ENCODE measurements around the gene PSG4. TPM values are rescaled to one million over a fixed set of nuclear protein-coding genes. Genes with fewer than 3 reads are reported as not detected.
"Not testable (repeated sequence)": the region's sequence is repeated elsewhere in the genome, so short reads cannot be mapped to it uniquely, and the experiment has no call there.

Gene PSG4
- total RNA-seq (2014; rRNA removed; shearing (Covaris generic)), result 142 and 168 TPM in 2 replicates

DNA sequence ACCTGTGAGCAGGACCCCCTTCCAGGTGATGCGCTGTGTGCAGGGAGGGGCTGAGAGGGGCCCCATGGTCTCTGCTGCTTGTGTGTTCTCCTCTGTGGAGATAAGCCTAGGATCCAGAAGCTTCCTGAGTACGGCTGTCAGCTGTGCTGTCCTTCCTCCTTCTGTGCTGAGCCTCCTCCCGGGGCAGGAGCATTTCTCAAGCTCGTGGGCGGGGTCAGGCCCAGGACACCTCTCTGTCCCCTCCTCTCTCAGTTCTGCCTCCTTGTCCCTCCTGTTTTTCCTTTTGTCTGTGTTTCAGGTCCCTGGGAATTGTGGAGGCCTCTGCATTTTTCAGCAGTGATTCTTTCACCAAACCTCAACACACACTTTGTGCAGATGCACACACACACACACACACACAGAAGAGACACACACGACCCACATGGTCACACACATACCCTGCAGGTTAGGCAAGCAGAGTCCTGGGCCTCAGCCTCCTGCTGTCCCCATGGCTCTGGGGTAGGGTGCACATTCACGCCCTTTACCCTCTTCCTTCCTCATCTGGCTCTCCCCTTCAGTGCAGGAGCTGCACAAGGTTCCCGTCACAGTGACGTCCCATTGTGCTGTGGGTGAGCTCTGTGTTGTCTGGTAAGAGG is at the start of gene PSG4:
PSG4 (minus strand) TSS at position 168 of the 635 bp plus-strand sequence; CDS start at position 66, 102 bp downstream.
- in situ Hi-C loops (cut with HindIII; ENCODE audit: low sequenced_read_pairs); DNase-seq (ENCODE audit: low spot score): not testable (repeated sequence)

DNA sequence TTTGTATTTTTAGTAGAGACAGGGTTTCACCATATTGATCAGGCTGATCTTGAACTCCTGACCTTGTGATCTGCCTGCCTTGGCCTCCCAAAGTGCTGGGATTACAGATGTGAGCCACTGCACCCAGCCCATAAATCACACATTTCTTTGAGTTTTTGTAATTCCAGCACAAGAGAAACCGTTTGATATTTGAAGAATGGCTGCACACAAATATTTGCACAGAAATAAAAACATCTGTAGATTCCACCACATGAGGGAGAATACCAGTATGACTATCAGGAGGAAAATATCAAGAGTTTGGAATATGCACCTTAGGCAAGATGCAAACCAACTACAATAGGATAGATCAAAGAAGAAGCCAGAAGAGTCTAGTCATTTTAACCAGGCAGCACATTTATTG is 46.0 kb upstream of the PSG4 start:
- in situ Hi-C loops (cut with HindIII; ENCODE audit: low sequenced_read_pairs); DNase-seq (ENCODE audit: low spot score): not testable (repeated sequence)

DNA sequence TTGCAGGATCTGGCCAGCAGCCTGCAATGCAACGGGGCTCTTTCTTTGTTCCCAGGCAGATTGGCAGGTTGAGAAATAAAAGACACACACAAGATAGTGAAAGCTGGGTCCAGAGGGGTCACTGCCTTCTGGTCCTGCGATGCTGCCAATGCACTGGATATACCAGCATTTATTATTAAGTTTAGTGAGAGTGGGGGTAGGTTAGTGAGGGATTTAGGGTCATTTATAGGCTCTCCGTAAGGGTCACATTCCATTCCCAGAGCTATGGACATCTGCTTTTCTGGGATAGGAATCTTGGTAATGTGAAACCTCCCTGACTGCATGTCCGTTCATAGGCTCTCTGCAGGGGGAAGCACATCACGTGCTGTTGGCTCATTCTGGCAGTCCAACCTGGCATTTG is 44.9 kb upstream of the PSG4 start:
- in situ Hi-C loops (cut with HindIII; ENCODE audit: low sequenced_read_pairs), result not testable (repeated sequence)
- DNase-seq (ENCODE audit: low spot score), result peak; percentile 27

DNA sequence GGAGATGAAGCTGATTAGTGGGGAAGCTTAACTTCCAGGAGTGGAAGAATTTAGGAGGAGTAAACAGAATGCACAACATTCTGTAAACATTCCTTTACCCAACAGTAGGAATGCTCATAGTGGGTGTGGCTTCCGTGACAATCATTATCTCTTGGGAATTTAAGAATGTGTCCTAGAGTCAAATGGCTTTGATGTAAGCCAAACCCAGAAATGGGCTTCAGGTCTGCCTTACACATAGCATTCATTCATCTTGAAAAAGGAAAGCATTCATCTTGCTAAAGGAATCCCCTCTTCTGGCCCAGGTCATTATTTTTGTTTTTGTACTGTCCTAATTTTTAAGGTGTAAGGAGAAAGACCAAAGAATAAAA is 43.2 kb upstream of the PSG4 start:
- in situ Hi-C loops (cut with HindIII; ENCODE audit: low sequenced_read_pairs); DNase-seq (ENCODE audit: low spot score): not testable (repeated sequence)

DNA sequence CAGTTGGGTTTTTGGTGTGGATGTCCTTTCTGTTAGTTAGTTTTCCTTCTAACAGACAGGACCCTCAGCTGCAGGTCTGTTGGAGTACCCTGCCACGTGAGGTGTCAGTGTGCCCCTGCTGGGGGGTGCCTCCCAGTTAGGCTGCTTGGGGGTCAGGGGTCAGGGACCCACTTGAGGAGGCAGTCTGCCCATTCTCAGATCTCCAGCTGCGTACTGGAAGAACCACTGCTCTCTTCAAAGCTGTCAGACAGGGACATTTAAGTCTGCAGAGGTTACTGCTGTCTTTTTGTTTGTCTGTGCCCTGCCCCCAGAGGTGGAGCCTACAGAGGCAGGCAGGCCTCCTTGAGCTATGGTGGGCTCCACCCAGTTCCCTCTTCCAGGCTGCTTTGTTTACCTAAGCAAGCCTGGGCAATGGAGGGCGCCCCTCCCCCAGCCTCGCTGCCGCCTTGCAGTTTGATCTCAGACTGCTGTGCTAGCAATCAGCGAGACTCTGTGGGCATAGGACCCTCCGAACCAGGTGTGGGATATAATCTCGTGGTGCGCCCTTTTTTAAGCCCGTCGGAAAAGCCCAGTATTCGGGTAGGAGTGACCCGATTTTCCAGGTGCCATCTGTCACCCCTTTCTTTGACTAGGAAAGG is 41.9 kb upstream of the PSG4 start:
- DNase-seq (ENCODE audit: low spot score); in situ Hi-C loops (cut with HindIII; ENCODE audit: low sequenced_read_pairs): not testable (repeated sequence)

DNA sequence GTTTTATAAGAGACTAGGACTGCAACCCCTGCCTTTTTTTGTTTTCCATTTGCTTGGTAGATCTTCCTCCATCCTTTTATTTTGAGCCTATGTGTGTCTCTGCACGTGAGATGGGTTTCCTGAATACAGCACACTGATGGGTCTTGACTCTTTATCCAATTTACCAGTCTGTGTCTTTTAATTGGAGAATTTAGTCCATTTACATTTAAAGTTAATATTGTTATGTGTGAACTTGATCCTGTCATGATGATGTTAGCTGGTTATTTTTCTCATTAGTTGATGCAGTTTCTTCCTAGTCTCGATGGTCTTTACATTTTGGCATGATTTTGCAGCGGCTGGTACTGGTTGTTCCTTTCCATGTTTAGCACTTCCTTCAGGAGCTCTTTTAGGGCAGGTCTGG is 40.4 kb upstream of the PSG4 start:
- in situ Hi-C loops (cut with HindIII; ENCODE audit: low sequenced_read_pairs); DNase-seq (ENCODE audit: low spot score): not testable (repeated sequence)

DNA sequence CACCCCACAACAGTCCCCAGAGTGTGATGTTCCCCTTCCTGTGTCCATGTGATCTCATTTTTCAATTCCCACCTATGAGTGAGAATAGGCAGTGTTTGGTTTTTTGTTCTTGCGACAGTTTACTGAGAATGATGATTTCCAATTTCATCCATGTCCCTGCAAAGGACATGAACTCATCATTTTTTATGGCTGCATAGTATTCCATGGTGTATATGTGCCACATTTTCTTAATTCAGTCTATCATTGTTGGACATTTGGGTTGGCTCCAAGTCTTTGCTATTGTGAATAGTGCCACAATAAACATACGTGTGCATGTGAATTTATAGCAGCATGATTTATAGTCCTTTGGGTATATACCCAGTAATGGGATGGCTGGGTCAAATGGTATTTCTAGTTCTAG is 36.8 kb upstream of the PSG4 start:
- in situ Hi-C loops (cut with HindIII; ENCODE audit: low sequenced_read_pairs), result not testable (repeated sequence)

DNA sequence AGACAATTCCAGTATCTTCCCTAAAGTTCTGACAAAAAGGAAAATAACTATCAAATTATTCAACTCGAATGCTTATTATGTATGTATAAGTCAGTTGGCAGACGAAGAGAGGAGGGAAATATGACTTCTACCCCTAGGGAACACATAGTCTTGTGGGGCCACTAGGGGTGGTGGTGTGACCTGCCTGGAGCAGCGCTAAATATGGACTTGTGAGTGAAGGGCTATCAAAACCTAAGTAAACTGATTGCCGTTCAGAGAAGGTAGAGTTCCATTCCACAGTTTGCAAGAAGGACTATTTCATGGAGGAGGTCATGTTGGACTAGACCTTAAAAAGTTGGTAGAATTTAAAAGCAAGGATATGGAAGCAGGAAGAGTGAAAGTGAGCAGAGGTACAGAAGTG is 32.8 kb upstream of the PSG4 start:
- in situ Hi-C loops (cut with HindIII; ENCODE audit: low sequenced_read_pairs), result not testable (repeated sequence)

More for the DNA sequence above, 36.8 kb upstream of the PSG4 start:
- not testable (repeated sequence) for DNase-seq (ENCODE audit: low spot score)

DNA sequence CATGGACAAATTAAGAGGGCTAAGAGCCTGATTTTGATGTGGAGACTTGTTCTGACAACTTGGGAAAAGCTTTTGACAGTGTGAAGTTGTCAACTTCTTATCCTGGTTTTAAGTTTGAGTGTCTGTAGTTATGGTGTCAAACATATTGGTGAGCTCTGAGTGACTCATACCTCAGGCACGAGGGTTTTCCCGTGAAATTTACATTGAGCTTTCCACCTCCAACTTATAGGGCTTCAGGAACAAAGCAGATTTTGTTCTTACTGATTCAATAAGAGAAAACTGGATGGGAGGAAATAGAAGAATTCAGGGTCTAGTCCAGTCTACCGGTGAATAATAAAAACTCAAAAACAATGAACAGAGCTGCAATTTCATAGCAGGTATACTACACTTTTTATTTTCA is 30.2 kb upstream of the PSG4 start:
- DNase-seq (ENCODE audit: low spot score); in situ Hi-C loops (cut with HindIII; ENCODE audit: low sequenced_read_pairs): not testable (repeated sequence)

More for the DNA sequence above, 32.8 kb upstream of the PSG4 start:
- DNase-seq (ENCODE audit: low spot score), result not testable (repeated sequence)

DNA sequence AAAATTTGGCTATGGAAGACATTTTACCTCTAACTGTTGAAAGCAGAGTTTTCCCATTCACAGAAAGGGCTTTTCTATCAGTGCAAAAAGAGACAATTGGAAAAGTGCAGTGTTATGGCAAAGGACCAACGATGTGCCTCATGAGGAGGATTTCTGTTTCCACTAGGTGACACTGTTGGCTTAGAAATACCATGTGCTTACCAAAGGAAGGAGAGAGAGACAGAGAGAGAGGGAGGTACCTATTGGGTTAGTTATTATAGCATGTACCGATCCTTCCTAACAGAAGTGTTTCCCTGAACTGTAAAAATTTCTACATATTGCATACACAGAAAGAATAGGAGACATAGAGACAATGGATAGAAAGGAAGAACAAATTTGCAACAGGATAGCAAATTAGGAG is 23.9 kb upstream of the PSG4 start:
- DNase-seq (ENCODE audit: low spot score), result peak; percentile 47
- in situ Hi-C loops (cut with HindIII; ENCODE audit: low sequenced_read_pairs), result no loop called here

DNA sequence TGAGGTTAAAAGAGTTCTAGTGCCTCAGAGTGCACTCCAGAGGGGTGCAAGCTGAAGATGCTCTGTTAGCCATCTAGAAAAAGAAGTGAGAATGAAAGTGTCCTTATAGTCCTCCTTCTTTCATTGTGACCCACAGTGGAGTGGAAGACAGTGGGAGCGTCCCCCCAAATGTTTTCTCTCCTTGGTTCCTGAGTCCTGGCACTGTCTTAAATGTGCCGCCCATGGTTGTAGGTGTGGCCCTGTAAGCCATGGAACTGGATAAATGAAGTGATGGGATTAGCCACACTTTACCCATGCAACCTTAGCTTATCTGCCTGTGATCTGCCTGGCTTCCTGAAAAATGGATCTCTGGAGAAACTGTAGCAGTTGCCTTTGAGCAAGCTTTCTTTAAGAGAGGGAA is 23.3 kb upstream of the PSG4 start:
- in situ Hi-C loops (cut with HindIII; ENCODE audit: low sequenced_read_pairs); DNase-seq (ENCODE audit: low spot score): not testable (repeated sequence)

DNA sequence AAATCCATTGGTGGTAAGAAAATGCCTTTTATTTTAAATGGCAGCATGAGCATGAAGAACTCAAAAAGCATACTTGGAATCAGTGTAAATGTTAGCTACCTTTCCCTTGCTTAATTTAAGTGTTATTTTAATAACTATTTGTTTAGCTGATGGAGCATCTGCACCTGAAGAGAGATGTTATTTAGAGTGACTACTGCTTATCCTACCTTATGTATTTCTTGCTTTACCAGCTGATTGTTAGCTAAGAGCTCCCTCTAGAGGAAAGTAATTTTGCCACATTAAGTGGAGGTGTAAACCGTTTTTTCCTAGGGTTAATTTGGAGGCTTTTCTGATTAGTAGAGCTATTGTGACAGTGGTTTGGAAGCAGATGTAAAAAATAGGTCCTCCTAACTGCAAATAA is 21.5 kb upstream of the PSG4 start:
- DNase-seq (ENCODE audit: low spot score); in situ Hi-C loops (cut with HindIII; ENCODE audit: low sequenced_read_pairs): not testable (repeated sequence)

DNA sequence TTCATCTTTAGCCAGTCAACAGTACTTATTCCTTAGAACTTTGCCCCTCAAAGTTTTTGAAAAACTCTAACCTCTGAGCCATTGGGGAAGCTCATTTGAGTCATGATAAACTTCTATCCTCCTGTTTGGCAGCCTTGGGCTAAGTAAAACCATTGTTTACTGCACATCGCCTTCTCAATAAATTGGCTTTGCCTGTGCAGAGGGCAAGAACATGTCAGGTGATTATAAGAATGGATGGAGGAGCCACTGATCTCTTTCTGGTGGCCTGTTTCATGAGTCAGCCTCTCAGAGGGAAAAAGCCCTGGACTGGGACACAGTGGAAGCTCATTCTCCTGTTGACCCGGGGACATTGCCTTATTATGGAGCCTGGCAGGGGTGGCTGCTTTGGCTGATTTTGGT is 19.4 kb upstream of the PSG4 start:
- DNase-seq (ENCODE audit: low spot score), result peak; percentile 67
- in situ Hi-C loops (cut with HindIII; ENCODE audit: low sequenced_read_pairs), result no loop called here

DNA sequence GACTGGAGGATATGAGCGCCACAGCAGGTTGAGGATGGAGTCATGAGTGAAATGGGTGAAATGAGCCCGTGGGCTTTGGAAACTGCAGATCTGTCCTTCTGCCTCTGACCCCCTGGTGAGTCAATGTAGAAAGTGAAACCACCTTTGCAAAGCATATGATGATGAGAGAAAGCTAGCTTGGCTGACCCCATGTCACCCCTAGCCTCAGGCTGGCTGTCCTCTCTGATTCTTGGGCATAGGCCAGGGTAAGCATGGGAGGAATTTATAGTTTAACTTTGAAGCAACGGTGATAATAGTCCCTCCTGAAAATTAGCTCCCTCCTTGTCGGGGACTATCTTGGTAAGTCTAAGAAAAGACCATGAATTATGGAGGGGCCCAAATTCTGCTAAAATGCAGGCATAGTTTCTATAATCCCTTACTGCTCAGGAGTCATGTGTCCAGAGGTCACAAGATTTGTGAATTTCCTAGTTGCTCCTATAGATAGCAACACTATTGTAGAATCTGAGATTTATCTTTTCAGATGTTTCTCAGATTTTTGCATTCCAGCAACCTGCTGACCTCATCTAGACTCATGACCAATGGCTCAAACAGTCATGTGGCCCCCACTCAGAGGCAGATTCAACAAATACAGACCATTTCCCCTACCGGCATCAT is 18.9 kb upstream of the PSG4 start:
- in situ Hi-C loops (cut with HindIII; ENCODE audit: low sequenced_read_pairs), result not testable (repeated sequence)

DNA sequence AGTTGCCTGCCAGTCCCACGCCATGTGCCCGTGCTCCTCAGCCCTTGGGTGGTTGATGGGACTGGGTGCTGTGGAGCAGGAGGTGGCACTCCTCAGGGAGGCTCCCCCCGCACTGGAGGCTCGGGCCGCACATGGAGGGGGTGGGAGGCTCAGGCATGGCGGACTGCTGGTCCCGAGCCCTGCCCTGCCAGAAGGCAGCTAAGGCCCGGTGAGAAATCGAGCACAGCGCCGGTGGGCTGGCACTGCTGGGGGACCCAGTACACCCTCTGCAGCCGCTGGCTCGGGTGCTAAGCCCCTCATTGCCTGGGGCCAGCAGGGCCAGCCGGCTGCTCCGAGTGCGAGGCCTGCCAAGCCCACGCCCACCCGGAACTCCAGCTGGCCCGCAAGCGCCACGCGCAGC is 16.5 kb upstream of the PSG4 start:
- DNase-seq (ENCODE audit: low spot score); in situ Hi-C loops (cut with HindIII; ENCODE audit: low sequenced_read_pairs): not testable (repeated sequence)

More for the DNA sequence above, 18.9 kb upstream of the PSG4 start:
- DNase-seq (ENCODE audit: low spot score), result peak; percentile 75

DNA sequence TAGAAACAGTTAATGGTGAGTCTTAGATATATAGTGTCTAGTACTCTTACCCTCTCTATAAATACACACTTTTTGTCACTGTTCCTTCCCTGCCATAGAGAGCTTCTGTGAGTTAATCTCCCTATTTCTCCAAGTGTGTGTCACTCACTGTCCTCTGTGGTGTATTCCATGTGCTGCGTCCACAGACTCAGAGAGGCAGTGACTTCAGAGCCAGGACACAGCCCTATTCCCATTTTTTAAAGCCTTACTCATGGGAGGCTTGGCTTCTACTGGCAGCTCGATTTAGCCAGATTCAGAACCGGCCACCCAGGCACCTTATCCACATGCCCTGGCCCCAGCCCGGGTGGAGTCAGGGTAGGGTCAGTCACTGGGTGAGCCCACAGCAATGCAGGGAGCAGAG is 13.7 kb upstream of the PSG4 start:
- in situ Hi-C loops (cut with HindIII; ENCODE audit: low sequenced_read_pairs); DNase-seq (ENCODE audit: low spot score): not testable (repeated sequence)

DNA sequence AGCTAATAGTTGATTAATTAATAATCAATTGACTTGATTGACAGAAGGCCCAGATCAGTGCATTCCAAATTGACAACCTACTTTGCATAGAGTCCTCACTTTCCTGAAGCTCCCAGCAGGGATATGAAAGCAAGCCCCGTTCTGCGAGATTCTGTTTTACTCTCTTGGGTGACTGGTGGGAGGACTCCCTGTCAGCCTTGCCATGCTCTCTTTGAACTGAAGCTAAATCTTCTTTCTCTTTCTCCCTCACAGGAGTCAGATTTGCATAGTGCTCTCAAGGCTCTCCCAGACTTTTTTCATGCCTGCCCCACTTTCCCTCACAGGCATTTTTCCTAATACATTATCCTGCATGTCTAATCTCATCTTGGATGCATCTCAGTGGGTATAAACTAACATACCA is 10.4 kb upstream of the PSG4 start:
- in situ Hi-C loops (cut with HindIII; ENCODE audit: low sequenced_read_pairs); DNase-seq (ENCODE audit: low spot score): not testable (repeated sequence)

DNA sequence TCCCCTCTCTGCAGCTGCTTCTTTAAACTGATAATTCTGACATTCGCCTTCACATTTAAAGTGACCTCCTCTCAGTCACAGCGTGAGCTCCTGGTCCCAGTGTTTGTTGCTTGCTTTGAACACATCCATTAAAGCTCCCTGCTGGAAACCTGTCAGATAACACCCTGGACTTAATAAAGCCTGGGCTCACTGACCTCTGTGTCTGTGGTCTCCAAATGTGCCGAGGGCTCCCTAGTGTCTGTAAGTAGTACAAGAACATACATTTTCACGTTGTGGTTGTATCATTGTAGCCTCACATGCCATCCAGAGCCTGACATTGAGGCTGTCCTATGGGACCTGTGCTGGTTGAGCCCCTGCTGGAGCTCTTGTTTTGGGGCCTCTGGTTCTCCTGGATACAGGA is 2.6 kb upstream of the PSG4 start:
- in situ Hi-C loops (cut with HindIII; ENCODE audit: low sequenced_read_pairs), result no loop called here
- peak; percentile 50 for DNase-seq (ENCODE audit: low spot score)

DNA sequence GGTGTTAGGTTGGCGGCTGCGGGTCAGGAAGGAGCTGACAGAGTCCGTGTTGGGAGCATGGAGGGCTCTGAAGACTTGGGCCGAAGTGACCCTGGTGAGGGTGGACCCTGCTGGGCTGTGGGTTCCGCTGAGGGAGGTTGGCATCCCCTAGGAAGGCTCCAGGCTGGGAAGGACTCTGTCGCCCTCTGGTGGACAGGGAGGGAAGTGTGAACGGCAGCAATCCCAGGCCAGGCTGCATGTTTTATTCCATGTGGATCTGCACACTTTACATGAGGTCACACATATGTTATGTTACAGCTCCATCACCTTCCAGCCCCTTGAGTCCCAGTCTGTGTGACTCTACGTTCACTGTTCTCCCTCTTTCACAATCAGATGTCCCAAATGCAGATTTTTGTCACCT is 1.7 kb upstream of the PSG4 start:
- DNase-seq (ENCODE audit: low spot score), result not testable (repeated sequence)

DNA sequence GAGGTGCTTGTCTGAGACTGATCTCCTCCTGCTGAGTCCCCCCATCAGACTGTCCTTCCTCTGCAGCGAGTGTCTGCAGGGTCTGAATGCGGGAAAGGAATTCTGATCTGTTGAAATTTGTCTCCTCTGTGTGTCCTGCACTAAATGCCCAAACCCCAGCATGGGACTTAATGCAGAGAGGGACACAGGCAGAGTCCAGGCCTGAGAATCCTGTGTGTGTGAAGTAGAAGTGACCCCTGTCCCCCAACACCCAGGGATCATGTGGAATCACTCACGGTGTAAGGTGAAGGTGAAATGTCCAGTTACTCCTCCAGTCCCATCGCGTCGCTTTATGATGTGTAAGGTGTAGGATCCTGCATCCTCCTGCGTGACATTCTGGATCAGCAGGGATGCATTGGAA is 1.8 kb downstream of the PSG4 start:
- in situ Hi-C loops (cut with HindIII; ENCODE audit: low sequenced_read_pairs); DNase-seq (ENCODE audit: low spot score): not testable (repeated sequence)

More for the DNA sequence above, 1.7 kb upstream of the PSG4 start:
- in situ Hi-C loops (cut with HindIII; ENCODE audit: low sequenced_read_pairs), result not testable (repeated sequence)
